NCI-H1436 (cell line): ENCODE data around the gene NTSR1.

Experiments used
- DNase-seq: peaks from one replicate; lab custom pipeline; 2025; lab: John Stamatoyannopoulos, UW

NTSR1 gene

DNA sequence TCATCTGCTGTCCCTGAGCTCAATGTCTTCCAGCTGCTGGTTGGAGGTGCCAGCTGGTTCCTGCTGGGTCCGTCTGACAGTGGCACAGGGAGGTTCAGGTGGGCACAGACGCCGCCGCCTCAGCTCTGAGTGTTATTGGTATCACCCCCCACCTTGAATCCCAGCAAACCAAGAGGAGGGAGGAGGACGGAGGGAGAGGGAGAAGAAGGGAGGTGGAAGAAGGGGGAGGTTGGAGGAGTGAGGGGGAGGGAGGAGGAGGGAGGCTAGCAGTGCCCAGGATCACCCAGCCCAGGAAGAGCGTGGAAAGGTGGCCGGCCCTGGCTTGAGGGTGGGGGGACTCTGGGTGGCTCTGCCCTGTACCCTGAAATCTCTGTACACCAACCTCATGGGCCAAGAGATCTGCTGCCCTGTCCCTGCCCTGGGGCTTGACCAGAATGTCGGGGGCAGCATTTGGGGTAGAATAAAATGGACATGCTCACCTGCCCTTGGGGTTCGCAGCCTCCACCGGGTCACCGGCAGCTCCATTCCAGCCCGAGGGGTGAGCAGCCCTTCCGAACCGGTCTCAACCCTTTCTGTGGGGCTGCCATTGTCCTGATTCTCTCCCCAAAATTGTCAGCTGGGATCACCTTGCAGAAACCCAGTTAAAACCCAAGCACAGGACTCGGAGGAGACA, 17.1 kb downstream of the NTSR1 start:
- DNase-seq = no peak

DNA sequence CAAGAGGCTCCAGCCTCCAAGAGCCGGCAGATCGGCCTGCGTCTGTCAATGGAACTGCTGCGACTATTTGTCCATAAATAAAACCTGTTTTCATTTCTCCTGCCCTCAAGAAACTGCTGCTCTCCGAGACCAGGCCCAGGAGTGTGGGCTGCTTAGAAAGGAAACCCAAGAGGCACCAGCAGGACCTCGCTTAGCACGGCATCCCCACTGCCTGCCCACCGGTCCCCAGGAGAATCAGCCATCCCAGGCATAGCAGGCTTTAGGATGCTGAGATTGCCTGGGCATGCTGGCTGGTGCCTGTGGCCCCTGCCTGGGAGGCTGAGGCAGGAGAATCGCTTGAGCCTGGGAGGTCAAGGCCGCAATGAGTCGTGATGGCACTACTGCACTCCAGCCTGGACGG, 17.6 kb downstream of the NTSR1 start:
- no peak for DNase-seq

DNA sequence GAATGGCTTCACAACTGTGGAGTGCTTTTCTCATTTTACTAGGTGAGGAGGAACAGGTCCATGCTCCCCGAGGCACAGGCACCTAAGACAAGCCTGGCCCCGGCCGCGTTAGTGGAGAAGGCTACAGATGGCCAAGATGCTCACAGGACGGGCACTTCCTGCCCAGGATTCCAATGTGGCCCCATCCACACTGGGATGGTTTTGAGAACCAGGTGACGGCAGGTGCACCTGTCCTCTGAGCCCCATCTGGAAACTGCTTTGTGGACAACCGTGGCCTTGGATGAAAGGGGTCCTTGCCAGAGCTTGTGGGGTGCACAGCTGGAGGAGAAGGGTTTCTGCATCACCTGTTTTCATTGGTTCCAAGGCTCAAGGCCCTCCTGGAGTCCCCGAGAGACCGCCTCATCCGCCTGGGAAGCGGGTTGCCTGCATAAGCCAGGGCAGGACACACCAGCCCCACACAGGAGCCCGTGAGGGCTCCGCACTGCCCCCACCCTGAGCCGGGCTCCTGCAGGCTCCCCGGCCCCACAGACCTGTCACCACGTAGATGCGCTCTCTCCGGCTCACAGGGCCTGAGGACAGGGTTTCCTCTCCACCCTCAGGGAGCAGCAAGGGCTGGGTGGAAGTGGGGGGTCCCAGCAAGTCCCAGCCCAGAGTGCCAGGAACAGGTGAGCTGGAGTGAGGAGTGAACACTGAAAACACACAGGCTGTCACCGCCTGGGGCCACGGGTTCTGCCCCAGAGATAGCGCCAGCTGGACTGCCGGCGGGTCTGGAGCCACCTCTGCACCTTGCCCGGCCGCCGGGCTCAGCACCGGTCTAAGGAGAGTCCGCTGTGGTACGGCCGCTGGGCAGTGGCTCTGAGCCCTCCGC, 18.3 kb downstream of the NTSR1 start:
- DNase-seq = no peak

DNA sequence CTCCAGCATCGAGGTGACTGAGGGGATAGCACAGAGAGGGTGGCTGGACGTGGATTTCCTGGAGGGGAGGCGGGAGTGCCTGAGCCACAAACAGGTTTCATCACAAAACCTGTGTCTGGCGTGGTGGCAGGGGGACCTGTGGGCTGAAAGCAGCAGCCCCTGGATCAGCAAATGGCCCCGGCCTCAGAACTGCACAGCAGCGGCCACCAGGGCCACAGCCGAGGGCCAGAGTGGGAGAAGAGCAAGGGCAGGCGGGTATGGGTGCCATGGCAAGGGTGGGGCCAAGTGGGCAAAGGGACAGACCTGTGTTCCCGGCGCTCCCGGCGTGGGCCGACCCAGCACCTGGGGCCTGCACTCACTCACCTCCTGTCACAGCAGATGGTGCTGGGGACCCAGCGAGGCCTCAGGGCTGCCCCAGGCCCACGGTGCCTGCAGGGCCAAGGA, 19.0 kb downstream of the NTSR1 start:
- no peak for DNase-seq

DNA sequence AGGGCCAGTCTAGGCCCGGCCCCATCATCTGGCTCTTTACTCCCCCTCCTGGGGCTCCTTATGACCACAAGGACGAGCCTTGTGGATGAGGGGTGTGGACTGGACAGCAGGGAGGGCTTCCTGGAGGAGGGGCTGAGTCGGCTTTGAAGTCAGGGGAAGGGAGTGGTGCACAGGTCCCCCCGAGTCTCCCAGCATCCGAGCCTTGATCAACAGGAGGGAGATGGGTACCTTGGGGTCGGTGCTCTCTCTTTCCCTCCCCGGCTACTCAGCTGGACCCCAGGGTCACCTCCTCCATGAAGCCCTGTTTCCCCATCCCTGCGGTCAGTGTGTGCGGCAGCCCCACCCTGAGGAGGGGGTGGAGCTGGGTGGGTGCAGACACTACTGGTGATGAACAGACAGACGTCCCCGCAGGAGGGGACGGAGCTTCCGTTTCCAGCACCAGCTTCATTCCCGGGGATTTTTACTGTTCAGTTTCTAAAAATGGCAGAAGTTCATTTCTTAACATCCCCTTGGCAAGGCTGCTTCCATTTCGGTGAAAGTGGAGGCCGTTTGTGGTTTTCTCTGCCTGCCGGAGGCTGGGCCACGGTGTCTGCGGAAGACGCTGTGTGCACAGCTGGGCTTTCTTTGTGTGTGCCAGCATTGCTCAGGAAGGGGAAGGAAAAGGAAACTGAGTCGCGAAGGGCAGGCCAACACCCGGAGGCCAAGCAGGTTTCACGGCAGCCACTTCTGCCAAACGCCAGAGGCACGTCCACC, 19.6 kb downstream of the NTSR1 start:
- DNase-seq = no peak

DNA sequence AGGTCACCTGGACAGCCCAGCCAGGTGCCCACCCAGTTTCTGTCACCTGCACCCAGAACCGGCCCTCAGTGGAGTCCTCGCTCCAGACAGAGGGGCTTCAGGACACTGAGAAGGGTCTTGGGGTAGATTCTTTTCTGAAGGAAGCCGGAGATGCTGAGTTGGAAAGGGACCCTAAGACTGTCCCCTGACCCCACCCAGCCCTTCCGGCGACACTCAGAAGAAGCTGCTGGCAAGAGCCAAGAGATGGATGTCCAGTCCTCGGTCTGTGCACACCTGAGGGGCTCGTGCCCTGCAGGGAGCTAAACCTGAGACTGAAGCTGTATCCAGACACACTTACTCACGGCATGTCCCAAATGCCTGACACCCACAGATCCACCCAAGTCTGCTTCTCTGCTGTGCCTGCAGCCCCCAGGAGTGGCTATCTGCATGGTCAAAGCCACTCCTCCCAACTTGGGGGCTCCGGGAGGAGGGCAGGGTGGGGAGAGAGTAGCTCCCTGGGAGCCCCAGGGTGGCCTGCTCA, 20.2 kb downstream of the NTSR1 start:
- DNase-seq = no peak

DNA sequence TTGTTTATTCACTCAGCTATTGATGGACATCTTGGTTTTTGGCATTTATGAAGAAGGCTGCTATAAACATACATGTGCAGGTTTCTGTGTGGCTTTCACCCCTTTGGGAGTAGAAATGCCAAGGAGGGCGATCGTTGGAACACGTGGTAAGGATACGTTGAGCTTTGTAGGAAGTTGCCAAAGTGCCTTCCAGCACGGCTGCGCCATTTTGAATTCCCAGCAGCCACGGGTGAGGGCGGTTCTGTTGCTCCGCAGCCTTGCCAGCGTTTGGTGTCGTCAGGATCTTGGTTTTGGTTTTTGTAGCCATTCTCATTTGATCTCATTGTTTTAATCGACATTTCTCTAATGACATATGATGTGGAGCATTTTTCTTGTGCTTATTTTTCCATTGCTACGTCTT, 21.8 kb downstream of the NTSR1 start:
- DNase-seq = no peak

DNA sequence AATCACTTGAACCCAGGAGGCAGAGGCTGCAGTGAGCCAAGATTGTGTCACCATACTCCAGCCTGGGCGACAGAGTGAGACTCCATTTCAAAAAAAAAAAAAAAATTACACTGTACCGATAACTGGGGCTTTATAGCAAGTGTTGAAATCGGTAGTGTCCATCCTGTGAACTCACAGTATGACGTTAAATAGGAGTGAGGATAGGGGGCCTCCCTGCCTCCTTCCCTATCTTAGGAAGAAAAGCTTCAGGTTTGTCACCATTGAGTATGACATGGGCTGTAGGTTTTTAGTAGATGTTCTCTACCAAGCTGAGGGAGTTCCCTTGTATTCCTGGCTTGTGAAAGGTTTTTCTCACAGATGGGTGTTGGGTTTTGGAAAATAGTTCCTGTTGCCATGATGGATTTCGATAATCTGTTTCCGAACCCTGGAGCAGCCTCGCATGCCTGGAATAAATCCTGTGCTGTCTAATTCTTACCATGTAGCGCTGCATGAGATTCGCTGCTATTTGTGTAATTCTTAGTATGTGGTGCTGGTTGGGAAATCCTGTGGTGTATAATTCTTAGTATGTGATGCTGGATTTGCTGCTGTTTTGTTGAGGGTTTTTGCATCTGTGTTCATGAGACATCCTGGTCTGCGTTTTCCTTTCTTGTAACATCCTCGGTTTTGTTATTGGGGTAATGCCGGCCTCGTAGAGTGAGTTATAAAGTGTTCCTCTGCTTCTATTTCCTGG, 23.6 kb downstream of the NTSR1 start:
- no peak for DNase-seq

DNA sequence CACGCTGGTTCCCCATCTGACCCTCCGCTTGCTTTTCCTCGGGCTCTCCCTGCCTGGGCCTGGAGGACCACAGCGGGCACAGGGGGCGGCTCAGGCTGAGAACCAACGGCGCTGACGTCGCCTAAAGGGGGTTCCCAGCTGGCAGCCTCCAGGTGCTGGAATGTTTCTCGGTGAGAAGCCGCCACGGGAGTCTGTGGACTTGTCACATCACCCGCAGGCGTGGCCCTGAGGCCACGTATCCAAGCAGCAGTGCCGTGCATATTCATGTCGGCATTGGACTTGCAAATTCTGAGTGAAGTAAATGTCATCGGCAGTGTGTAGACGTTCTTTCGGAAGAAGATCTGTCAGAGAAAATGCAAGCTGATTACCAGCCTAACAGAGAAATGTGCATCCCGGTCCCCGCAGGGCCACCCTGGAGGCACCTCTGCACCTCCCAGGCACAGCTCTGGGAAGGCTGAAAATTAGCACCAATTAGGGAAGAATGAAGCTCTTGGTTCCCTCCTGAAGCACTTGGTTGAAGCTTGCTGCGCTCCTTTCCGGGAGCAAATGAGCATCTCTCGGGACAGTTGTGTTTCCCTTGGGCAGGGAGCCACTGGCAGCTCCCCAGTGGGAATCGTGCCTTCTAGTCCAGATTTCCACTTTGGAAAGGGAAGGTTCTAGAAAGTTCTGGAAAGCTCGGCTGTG, 24.3 kb downstream of the NTSR1 start:
- DNase-seq = no peak

DNA sequence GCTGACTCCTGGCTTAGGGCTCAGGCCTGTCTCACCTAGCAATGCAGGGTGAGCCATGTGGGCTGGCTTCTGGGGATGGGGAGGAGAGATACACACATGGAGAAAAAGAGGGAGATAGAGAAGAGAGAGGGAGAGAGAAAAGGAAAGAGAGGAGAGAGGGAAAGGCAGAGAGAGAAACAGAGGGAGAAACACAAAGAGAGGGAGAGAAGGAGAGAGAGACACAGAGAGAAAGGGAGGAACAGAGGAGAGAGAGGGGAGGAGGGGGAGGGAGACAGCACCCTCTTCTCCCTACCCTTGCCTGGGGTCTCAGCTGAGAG, 24.8 kb downstream of the NTSR1 start:
- no peak for DNase-seq

DNA sequence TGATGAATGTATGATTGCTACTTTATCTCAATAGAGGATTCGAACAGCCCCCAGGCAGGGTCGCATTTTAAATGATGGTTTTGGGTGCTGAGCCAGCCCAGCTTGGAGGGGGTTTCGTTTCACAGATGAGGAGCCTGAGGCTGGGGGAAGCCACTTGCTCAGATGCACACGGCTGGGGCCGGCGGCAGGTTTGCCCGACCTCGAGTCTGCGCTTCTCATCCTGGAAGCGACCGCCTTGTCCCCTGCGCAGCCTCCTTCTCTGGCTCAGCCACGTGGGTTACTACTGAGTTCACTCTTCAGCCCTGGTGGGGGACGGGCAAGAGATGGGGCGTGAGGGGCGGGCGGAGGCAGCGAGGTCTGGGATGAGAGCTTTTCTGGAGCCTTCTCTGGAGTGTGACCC, 25.3 kb downstream of the NTSR1 start:
- no peak for DNase-seq

DNA sequence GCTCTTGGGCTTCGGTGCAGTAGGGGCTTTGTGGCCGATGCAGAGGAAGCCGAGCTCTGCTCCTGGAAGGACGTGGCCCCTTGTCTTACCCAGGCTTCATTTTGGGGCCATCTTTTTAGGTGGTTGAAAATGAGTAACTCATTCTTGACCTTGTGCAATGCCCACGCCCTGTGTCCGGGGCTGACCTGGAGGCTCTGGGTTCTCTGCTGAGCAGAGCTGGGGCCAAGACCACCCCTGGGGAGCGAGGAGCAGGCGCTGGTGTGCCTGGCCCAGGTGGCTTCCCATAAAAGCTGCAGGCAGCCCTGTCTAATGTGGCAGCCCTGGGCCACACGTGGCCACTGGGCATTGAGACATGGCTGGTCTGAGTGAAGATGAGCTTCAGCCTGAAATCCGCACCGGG, 25.7 kb downstream of the NTSR1 start:
- DNase-seq = no peak

DNA sequence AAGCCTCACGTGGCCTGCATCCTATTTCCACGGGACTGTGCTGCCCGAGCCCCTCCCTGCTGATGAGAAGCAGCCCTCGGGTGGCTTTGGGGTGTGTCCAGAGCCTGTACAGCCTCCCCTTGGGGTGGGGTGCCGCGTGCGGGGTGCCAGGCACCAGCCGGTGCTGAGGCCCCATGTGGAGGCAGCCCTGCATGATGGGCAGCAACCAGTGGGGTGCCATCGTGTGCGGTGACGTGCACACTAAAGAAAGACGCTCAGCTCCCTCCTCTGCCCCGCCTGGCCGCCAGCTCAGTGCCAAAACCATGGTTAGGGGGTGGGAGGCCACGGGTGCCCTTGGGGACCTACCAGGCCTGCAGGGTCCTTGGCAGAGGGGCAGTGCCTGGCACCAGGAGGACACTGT, 26.2 kb downstream of the NTSR1 start:
- no peak for DNase-seq

DNA sequence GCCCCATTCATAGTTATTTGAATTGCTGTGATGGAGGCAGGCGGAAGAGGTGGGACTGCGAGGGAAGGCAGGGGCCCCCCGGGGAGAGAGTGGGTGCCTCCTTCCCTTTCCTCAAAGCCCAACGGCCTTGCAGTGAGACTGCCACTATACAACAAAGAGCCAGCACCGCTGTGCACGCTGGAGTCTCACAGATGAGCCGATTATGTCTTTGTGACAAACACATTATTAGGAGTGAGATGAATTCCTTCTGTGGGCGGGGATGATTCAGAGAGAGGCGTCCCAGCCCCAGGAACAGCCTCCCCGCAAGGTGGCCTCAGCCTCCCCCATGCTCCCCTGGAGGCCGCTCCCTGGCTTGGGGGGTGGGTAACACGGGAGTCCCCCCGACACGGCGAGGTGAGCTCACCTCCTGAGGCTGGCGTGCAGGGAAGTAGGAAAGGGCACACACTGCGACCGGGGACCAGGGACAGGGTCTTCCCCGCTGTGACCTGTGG, 26.7 kb downstream of the NTSR1 start:
- DNase-seq = no peak

DNA sequence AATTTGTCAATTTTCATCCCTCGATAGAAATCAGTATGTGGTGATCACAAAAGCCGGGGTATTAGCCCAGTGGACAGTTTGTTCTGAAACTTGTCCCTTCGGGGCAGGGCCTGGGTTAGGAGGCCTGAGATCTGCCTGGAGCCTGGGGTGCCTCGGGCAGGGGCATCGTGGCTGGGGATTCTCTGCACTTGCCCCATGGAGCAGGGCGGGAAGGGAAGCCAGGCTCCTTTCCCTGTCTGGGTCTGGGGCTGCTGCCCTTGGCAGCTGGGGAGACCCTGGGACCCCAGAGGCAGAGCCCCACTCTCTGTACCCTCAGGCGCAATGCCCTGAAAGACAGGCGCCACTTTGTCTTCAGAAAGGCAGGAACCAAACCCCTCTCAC, 27.4 kb downstream of the NTSR1 start:
- no peak for DNase-seq

DNA sequence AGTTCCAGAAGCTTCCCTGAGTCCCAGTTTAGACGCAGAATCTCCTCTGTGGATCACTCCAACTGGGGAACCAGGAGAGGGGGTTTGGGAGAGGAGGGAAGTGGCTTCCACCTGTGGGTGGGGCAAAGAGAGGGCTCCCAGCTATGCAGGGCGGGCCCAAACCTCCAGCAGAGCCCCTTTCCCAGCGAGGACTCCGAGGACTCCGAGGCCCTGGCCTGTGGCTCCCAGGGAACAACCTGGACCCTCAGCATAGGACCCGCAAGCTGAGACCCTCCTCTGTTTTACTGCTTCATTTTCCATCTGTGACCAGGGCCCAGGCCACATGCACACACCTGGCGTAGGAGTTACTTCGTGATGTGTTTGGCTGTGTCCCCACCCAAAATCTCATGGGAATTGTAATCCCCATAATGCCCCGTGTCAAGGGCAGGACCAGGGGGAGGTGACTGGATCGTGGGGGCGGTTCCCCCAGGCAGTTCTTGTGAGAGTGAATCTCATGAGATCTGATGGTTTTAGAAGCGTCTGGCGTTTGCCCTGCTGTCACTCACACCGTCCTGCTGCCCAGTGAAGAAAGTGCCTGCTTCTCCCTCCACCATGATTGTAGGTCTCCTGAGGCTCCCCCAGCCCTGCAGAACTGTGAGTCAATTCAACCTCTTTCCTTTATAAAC, 27.9 kb downstream of the NTSR1 start:
- DNase-seq = peak; percentile 9

DNA sequence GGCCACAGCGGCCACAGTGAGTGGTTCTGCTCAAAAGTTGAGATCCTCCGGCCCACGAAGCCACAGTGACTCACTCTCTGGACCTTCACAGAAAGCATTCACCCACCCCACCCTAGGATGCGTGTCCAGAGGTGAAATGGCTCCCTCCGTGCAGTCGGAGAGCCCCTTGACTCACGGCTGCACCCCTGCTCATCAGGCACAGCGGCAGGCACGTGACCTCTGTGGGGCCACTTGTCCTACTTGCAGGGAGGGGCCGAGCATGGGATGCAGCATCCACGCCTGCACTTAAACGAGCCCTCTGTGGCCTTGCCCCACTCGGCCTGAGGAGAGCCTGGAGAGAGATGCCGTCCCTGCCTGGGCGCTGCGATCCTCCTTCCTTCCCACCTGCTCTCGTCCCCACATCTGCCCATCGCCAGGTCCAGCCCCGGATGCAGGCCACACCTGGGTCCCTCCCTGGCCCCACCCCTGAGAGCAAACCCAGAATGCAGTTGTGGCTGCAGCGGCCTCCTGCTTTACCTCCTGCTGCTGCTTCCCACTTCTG, 28.7 kb downstream of the NTSR1 start:
- DNase-seq = no peak

DNA sequence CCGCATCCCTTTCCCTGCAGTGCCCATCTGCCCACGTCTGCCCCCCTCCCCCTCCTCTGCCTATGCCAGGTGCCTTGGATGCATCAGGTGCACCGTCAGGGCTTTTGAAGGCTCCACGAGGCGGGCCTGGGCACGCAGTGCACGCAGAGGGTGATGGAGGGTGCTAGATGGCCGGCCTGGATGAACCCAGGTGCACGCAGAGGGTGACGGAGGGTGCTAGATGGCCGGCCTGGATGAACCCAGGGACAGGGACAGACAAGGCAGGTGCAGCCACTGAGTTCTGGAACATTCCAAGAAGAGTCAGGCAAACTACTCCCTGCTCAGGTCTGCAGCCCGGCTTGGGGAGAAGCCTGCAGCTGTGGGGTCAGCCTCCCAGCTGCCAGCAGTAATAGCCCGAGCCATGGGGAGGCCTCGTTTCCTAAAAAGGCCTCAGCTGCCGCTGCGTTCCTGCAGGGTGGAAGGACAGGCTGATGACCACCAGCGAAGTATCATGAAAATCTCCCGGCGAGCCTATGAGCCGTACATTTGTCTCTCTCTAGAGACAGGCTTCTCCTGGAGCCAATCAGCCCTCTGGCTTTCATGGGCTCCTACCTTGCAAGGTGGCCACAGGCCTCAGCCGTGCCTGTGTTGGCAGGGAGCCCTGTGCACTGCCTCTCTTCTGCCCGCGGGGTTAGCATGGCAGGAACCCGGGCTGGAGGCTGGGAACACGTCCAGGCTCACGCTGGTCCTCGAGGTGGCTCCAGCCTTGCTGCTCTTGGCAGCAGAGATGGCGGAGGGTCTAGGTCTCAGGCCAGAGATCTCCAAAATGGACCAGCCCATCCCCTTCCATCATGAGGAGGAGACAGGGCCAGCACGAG, 29.6 kb downstream of the NTSR1 start:
- DNase-seq = no peak

DNA sequence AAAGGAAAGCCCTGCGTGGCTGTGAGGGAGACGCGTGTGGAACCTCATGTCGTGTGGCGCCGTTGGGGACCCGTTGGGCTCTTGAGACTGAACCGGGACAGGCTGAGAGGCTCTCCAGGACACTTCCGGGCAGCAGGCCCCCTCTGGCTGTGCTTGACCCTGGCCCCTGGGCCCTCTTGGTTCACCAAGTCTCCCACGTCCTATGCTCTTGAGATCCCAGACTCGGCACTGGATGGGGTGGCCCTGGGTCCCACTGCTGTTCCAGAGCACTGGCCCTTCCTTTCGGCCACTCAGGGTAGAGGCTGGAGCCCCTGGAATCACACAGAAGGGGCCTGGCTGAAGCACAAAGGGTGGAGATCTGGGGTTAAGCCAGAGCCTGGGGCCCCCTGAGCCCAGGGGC, 30.4 kb downstream of the NTSR1 start:
- DNase-seq = no peak
